Astrocyte (in vitro differentiated cells and primary cell): ENCODE results near the gene SOHLH2.

Experiments used
- EZH2 ChIP-seq: IDR thresholded peaks from 2 replicates; pipeline ENCODE4 v1.6.1; 2012; ENCODE audit warnings: mild to moderate bottlenecking, low read length, inconsistent platforms; ENCODE audit not compliant: insufficient read depth
- TF ChIP-seq, protein P1 (sequence below): IDR thresholded peaks from 2 replicates; pipeline ENCODE4 v1.5.1; 2011; ENCODE audit warnings: low read depth, mild to moderate bottlenecking, inconsistent platforms, low read length, moderate library complexity; ENCODE audit not compliant: insufficient read depth

GRCh38 chr13:36211567-36211966 lies 2.8 kb downstream of the SOHLH2 start:
- TF ChIP-seq, protein P1, sequence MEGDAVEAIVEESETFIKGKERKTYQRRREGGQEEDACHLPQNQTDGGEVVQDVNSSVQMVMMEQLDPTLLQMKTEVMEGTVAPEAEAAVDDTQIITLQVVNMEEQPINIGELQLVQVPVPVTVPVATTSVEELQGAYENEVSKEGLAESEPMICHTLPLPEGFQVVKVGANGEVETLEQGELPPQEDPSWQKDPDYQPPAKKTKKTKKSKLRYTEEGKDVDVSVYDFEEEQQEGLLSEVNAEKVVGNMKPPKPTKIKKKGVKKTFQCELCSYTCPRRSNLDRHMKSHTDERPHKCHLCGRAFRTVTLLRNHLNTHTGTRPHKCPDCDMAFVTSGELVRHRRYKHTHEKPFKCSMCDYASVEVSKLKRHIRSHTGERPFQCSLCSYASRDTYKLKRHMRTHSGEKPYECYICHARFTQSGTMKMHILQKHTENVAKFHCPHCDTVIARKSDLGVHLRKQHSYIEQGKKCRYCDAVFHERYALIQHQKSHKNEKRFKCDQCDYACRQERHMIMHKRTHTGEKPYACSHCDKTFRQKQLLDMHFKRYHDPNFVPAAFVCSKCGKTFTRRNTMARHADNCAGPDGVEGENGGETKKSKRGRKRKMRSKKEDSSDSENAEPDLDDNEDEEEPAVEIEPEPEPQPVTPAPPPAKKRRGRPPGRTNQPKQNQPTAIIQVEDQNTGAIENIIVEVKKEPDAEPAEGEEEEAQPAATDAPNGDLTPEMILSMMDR: no peak
- no peak for TF ChIP-seq EZH2
